WTC11 (cell line): ENCODE results near the gene AOC1. TPM values are rescaled to one million over a fixed set of nuclear protein-coding genes. Genes with fewer than 3 reads are reported as not detected.

Experiments
- ATAC-seq: fragments of 200-7000 bp; cut with Tn5 transposase; 2 replicates; pipeline ENCODE4 v1.10.0; 2021; ENCODE audit warnings: mild to moderate bottlenecking, moderate library complexity
- CTCF ChIA-PET: fragments of 300-600 bp; sonication (Branson Sonifier 250); formaldehyde crosslinking; loops from one replicate; lab custom pipeline; 2021; ENCODE audit warnings: antibody characterized with exemption; lab: Charles Lee
- POLR2A ChIA-PET: fragments of 350-600 bp; sonication (Branson Sonifier 250); formaldehyde crosslinking; loops from one replicate; lab custom pipeline; 2021; ENCODE audit warnings: antibody characterized with exemption; lab: Charles Lee
- DNase-seq: peaks from one replicate; pipeline ENCODE4 v3.0.0; 2021; ENCODE audit warnings: low spot score
- H3K27ac Mint-ChIP-seq: 2 replicates; pipeline ENCODE4 v1.8.0; 2021; ENCODE audit warnings: mixed read lengths
- H3K27me3 Mint-ChIP-seq: 2 replicates; pipeline ENCODE4 v1.8.0; 2021; ENCODE audit warnings: low read depth, mild to moderate bottlenecking, moderate library complexity, mixed read lengths
- H3K36me3 Mint-ChIP-seq: 2 replicates; pipeline ENCODE4 v1.8.0; 2021; ENCODE audit warnings: mixed read lengths
- H3K4me1 Mint-ChIP-seq: 2 replicates; pipeline ENCODE4 v1.8.0; 2022; ENCODE audit warnings: mixed read lengths
- H3K4me3 Mint-ChIP-seq: 2 replicates; pipeline ENCODE4 v1.8.0; 2021; ENCODE audit warnings: mild to moderate bottlenecking, moderate library complexity, mixed read lengths
- H3K9me3 Mint-ChIP-seq: 2 replicates; pipeline ENCODE4 v1.8.0; 2021; ENCODE audit warnings: mixed read lengths
- ETV6 ChIP-seq: sonication (generic); formaldehyde crosslinking; IDR thresholded peaks from 2 replicates; pipeline ENCODE4 v1.8.1; 2022; ENCODE audit warnings: mild to moderate bottlenecking, missing genetic modification reagents
- FOXP1 ChIP-seq: sonication (generic); formaldehyde crosslinking; IDR thresholded peaks from 2 replicates; pipeline ENCODE4 v1.8.0; 2022; ENCODE audit warnings: missing genetic modification reagents, mild to moderate bottlenecking, moderate library complexity, borderline replicate concordance
- KAT7 ChIP-seq: sonication (generic); formaldehyde crosslinking; IDR thresholded peaks from 2 replicates; pipeline ENCODE4 v1.8.1; 2023; ENCODE audit warnings: missing genetic modification reagents, mild to moderate bottlenecking, borderline replicate concordance
- MAX ChIP-seq: sonication (generic); formaldehyde crosslinking; IDR thresholded peaks from 2 replicates; pipeline ENCODE4 v1.8.0; 2022; ENCODE audit warnings: mild to moderate bottlenecking, missing genetic modification reagents
- MLX ChIP-seq: sonication (generic); formaldehyde crosslinking; IDR thresholded peaks from 2 replicates; pipeline ENCODE4 v1.8.1; 2023; ENCODE audit warnings: mild to moderate bottlenecking, missing genetic modification reagents, moderate library complexity
- MXD4 ChIP-seq: fragments of 250-450 bp; sonication (Bioruptor Pico); IDR thresholded peaks from 2 replicates; pipeline ENCODE4 v1.8.0; 2021; ENCODE audit warnings: mild to moderate bottlenecking, moderate library complexity, borderline replicate concordance
- NR3C1 ChIP-seq: sonication (generic); formaldehyde crosslinking; conservative IDR thresholded peaks from 2 replicates; pipeline ENCODE4 v1.8.1; 2023; ENCODE audit warnings: low read depth, mild to moderate bottlenecking, missing genetic modification reagents
- RELA ChIP-seq: sonication (generic); formaldehyde crosslinking; IDR thresholded peaks from 2 replicates; pipeline ENCODE4 v1.8.1; 2022; ENCODE audit warnings: missing genetic modification reagents, mild to moderate bottlenecking, borderline replicate concordance
- ZNF138 ChIP-seq: sonication (generic); formaldehyde crosslinking; conservative IDR thresholded peaks from 2 replicates; pipeline ENCODE4 v1.8.1; 2022; ENCODE audit warnings: mild to moderate bottlenecking, moderate library complexity, missing genetic modification reagents
- ZNF532 ChIP-seq: fragments of 250-450 bp; sonication (Bioruptor Pico); IDR thresholded peaks from 2 replicates; pipeline ENCODE4 v1.9.0; 2021; ENCODE audit warnings: mild to moderate bottlenecking, borderline replicate concordance
- ZSCAN18 ChIP-seq: fragments of 250-450 bp; sonication (Bioruptor Pico); IDR thresholded peaks from 2 replicates; pipeline ENCODE4 v2.1.2; 2022; ENCODE audit warnings: mild to moderate bottlenecking, moderate library complexity
- total RNA-seq: library from RNA; stranded (reverse); gene quantifications from 3 replicates; pipeline ENCODE4 v1.2.3, GENCODE V29; 2021
- TF ChIP-seq, protein P1 (sequence below): sonication (generic); formaldehyde crosslinking; IDR thresholded peaks from 2 replicates; pipeline ENCODE4 v1.8.1; 2023; ENCODE audit warnings: mild to moderate bottlenecking, missing genetic modification reagents, borderline replicate concordance
- TF ChIP-seq, protein P2 (sequence below): sonication (generic); formaldehyde crosslinking; IDR thresholded peaks from 2 replicates; pipeline ENCODE4 v1.8.1; 2022; ENCODE audit warnings: mild to moderate bottlenecking, missing genetic modification reagents, moderate library complexity, borderline replicate concordance
- TF ChIP-seq, protein P3 (sequence below): fragments of 200-600 bp; IDR thresholded peaks from 2 replicates; pipeline ENCODE4 v1.8.0; 2022; ENCODE audit warnings: antibody characterized with exemption

Gene AOC1
- total RNA-seq, 1 experiment from 2014 or later: 0.17 TPM

DNA sequence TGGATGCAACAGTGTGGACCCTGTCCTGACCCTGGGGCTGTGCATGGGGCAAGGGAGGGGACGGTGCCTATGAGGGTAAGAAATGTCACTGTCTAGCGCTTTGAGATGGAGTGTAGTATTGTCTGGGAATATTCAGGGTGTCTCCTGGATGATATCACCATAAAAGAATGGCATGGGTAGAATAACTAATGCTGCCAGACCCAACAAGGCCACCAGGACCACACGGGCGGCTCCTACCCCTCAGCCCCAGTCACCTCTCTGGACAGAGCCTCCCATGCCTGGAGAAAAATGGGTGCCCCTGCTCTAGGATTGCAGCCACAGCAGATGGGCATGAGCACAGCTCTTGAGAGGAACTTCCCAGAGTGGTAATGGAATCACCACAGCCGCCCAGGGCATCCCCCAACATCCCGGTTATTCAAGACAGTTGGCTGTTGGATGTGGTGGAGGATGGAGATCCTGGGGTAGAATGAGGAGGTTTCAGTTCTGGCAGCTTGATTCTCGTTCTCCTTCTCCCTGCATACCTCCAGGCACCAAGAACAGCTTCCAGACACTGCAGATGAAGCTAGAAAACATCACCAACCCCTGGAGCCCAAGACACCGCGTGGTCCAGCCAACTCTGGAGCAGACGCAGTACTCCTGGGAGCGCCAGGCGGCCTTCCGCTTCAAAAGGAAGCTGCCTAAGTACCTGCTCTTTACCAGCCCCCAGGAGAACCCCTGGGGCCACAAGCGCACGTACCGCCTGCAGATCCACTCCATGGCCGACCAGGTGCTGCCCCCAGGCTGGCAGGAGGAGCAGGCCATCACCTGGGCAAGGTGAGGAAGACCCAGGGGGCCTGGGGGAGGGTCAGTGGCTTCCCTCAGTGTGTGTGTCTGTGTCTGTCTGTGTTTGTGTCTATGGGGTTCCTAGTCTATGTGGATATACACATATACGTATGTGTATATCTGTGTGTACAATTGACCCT is 6.2 kb downstream of the AOC1 start (continued):
- TF ChIP-seq, protein P1, sequence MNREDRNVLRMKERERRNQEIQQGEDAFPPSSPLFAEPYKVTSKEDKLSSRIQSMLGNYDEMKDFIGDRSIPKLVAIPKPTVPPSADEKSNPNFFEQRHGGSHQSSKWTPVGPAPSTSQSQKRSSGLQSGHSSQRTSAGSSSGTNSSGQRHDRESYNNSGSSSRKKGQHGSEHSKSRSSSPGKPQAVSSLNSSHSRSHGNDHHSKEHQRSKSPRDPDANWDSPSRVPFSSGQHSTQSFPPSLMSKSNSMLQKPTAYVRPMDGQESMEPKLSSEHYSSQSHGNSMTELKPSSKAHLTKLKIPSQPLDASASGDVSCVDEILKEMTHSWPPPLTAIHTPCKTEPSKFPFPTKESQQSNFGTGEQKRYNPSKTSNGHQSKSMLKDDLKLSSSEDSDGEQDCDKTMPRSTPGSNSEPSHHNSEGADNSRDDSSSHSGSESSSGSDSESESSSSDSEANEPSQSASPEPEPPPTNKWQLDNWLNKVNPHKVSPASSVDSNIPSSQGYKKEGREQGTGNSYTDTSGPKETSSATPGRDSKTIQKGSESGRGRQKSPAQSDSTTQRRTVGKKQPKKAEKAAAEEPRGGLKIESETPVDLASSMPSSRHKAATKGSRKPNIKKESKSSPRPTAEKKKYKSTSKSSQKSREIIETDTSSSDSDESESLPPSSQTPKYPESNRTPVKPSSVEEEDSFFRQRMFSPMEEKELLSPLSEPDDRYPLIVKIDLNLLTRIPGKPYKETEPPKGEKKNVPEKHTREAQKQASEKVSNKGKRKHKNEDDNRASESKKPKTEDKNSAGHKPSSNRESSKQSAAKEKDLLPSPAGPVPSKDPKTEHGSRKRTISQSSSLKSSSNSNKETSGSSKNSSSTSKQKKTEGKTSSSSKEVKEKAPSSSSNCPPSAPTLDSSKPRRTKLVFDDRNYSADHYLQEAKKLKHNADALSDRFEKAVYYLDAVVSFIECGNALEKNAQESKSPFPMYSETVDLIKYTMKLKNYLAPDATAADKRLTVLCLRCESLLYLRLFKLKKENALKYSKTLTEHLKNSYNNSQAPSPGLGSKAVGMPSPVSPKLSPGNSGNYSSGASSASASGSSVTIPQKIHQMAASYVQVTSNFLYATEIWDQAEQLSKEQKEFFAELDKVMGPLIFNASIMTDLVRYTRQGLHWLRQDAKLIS: no peak
- TF ChIP-seq, protein P2, sequence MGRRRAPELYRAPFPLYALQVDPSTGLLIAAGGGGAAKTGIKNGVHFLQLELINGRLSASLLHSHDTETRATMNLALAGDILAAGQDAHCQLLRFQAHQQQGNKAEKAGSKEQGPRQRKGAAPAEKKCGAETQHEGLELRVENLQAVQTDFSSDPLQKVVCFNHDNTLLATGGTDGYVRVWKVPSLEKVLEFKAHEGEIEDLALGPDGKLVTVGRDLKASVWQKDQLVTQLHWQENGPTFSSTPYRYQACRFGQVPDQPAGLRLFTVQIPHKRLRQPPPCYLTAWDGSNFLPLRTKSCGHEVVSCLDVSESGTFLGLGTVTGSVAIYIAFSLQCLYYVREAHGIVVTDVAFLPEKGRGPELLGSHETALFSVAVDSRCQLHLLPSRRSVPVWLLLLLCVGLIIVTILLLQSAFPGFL (CRISPR knock-in tag): no peak
- TF ChIP-seq NR3C1 (no peak), RELA (no peak)
- TF ChIP-seq, protein P3, sequence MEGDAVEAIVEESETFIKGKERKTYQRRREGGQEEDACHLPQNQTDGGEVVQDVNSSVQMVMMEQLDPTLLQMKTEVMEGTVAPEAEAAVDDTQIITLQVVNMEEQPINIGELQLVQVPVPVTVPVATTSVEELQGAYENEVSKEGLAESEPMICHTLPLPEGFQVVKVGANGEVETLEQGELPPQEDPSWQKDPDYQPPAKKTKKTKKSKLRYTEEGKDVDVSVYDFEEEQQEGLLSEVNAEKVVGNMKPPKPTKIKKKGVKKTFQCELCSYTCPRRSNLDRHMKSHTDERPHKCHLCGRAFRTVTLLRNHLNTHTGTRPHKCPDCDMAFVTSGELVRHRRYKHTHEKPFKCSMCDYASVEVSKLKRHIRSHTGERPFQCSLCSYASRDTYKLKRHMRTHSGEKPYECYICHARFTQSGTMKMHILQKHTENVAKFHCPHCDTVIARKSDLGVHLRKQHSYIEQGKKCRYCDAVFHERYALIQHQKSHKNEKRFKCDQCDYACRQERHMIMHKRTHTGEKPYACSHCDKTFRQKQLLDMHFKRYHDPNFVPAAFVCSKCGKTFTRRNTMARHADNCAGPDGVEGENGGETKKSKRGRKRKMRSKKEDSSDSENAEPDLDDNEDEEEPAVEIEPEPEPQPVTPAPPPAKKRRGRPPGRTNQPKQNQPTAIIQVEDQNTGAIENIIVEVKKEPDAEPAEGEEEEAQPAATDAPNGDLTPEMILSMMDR: no peak

DNA sequence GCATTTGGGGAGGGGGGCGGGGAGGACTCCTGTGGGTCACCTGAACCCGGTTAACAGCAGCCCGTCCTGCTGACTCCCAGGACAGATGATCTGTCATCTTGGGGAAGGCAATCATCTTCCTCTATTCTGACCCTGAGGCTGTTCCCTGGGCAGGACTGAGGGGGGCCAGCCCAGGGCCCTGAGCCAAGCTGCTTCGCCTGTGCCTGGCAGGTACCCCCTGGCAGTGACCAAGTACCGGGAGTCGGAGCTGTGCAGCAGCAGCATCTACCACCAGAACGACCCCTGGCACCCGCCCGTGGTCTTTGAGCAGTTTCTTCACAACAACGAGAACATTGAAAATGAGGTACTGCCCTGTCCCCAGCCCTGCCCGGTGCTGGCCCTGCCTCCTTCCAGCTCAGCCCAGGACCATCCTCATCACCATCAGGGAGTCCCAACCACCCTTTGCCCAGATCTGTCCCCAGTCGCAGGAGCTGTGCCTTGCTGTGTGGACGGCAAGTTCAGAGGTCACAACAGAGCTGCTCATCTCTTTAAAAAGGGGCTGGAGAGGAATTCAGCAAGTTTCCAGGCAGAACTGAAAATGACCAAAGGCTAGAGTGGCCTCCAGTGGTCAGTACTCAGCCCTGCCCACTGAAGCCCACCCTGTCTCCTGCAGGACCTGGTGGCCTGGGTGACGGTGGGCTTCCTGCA is 8.1 kb downstream of the AOC1 start:
- DNase-seq (no peak), ATAC-seq (no peak)
- ChIA-PET POLR2A (no interaction called here), CTCF (interaction anchor here (0.7 to 1.8 kb wide), 4 partner anchors 9 to 82 kb away, joined by 4 to 5 read pairs (median 5); no protein-coding TSS in a partner anchor)
- Mint-ChIP-seq H3K4me1 (no peaks in the 10 kb centered on the region), H3K27ac (no peak overlapping the region), H3K9me3 (peaks cover 14% of the 10 kb centered on the region), H3K27me3 (peaks cover 4% of the 10 kb centered on the region; the same call in 1 of the 2 replicates), H3K36me3 (peaks cover 5% of the 10 kb centered on the region; the same call in 1 of the 2 replicates), H3K4me3 (no peak overlapping the region)
- TF ChIP-seq ZNF532 (CRISPR knock-in tag): no peak
- no peak for TF ChIP-seq MLX (CRISPR knock-in tag)
- TF ChIP-seq, protein P1: no peak
- no peak for TF ChIP-seq MAX (CRISPR knock-in tag)
- no peak for TF ChIP-seq MXD4 (CRISPR knock-in tag)
- no peak for TF ChIP-seq KAT7
- TF ChIP-seq FOXP1 (CRISPR knock-in tag): no peak
- TF ChIP-seq ZNF138 (CRISPR knock-in tag): no peak
- no peak for TF ChIP-seq ETV6 (CRISPR knock-in tag)
- TF ChIP-seq ZSCAN18 (CRISPR knock-in tag): no peak
